PC-3 (cell line): ENCODE measurements around the gene ABHD2. TPM values are rescaled to one million over a fixed set of nuclear protein-coding genes. Genes with fewer than 3 reads are reported as not detected.
A peak's percentile ranks its signal among the peaks of the same experiment; 100 is the strongest.

Experiments
- ATAC-seq: fragments of 200-7000 bp; cut with Tn5 transposase; 2 replicates; pipeline ENCODE4 v1.9.1; 2020; ENCODE audit warnings: mild to moderate bottlenecking, moderate library complexity
- BruUV-seq: library from RNA; stranded (reverse); fragments of 400-500 nt; replicated peaks from 2 replicates; lab custom pipeline; 2021; lab: Mats Ljungman, UMichigan
- CTCF ChIA-PET: fragments of 300-600 bp; sonication (Branson Sonifier 250); formaldehyde crosslinking; loops from one replicate; lab custom pipeline; 2022; ENCODE audit warnings: antibody characterized with exemption; lab: Charles Lee
- POLR2A ChIA-PET: fragments of 300-600 bp; sonication (Branson Sonifier 250); formaldehyde crosslinking; loops from one replicate; lab custom pipeline; 2022; ENCODE audit warnings: antibody characterized with exemption; ENCODE audit not compliant: unreplicated experiment; lab: Charles Lee
- DNase-seq: peaks from one replicate; pipeline ENCODE4 v3.0.0-alpha.2; 2015
- H2AFZ ChIP-seq: fragments of 300-600 bp; sonication (generic); 2 replicates; pipeline ENCODE4 v1.6.0; 2016; ENCODE audit warnings: antibody characterized with exemption, low read length
- H3F3A ChIP-seq: fragments of 300-600 bp; sonication (generic); one replicate; pipeline ENCODE4 v1.6.0; 2017; ENCODE audit warnings: antibody characterized with exemption, low read length, control low read depth, mild to moderate bottlenecking; ENCODE audit not compliant: unreplicated experiment
- H3K27ac ChIP-seq: fragments of 300-600 bp; sonication (generic); 2 replicates; pipeline ENCODE4 v1.5.1; 2016; ENCODE audit warnings: mild to moderate bottlenecking, low read length
- H3K27me3 ChIP-seq: fragments of 300-600 bp; sonication (generic); 2 replicates; pipeline ENCODE4 v1.6.1; 2016; ENCODE audit warnings: low read length, mixed read lengths
- H3K36me3 ChIP-seq: fragments of 300-600 bp; sonication (generic); 2 replicates; pipeline ENCODE4 v1.6.1; 2016; ENCODE audit warnings: low read depth, mixed run types, low read length, mixed read lengths
- H3K4me1 ChIP-seq: fragments of 300-600 bp; sonication (generic); 2 replicates; pipeline ENCODE4 v1.5.1; 2016; ENCODE audit warnings: low read length; ENCODE audit not compliant: insufficient read depth
- H3K4me2 ChIP-seq: fragments of 300-600 bp; sonication (generic); 2 replicates; pipeline ENCODE4 v1.6.0; 2016; ENCODE audit warnings: low read length
- H3K4me3 ChIP-seq: fragments of 300-600 bp; sonication (generic); 2 replicates; pipeline ENCODE4 v1.5.1; 2016; ENCODE audit warnings: mild to moderate bottlenecking, low read length, mixed read lengths
- H3K79me2 ChIP-seq: fragments of 300-600 bp; sonication (generic); 2 replicates; pipeline ENCODE4 v1.6.1; 2017; ENCODE audit warnings: low read length, mixed read lengths
- H3K9ac ChIP-seq: fragments of 300-600 bp; sonication (generic); 2 replicates; pipeline ENCODE4 v1.6.0; 2016; ENCODE audit warnings: mild to moderate bottlenecking, low read length
- H3K9me2 ChIP-seq: fragments of 300-600 bp; sonication (generic); replicated peaks from 2 replicates; pipeline ENCODE4 v1.6.1; 2016; ENCODE audit warnings: mixed run types, low read length, mixed read lengths
- H3K9me3 ChIP-seq: fragments of 300-600 bp; sonication (generic); 2 replicates; pipeline ENCODE4 v1.6.1; 2016; ENCODE audit warnings: low read length, mixed read lengths
- H4K20me1 ChIP-seq: fragments of 300-600 bp; sonication (generic); 2 replicates; pipeline ENCODE4 v1.6.1; 2016; ENCODE audit warnings: low read length, mixed read lengths
- CTCF ChIP-seq: fragments of 300-600 bp; sonication (generic); conservative IDR thresholded peaks from 2 replicates; pipeline ENCODE4 v1.5.1; 2017; ENCODE audit warnings: antibody characterized with exemption, low read depth, mild to moderate bottlenecking, low read length
- EZH2 ChIP-seq: fragments of 300-600 bp; sonication (generic); IDR thresholded peaks from one replicate; pipeline ENCODE4 v1.6.1; 2017; ENCODE audit warnings: antibody characterized with exemption, mild to moderate bottlenecking, low read length; ENCODE audit not compliant: unreplicated experiment
- EZH2phosphoT487 ChIP-seq: fragments of 300-600 bp; sonication (generic); IDR thresholded peaks from 2 replicates; pipeline ENCODE4 v1.6.1; 2018; ENCODE audit warnings: mild to moderate bottlenecking, antibody characterized with exemption, low read length, borderline replicate concordance
- intact Hi-C: fragments of 100-400 bp; cut with micrococcal nuclease; formaldehyde crosslinking; loops from 2 replicates; pipeline ENCODE4 v1.9.0; 2023
- total RNA-seq: library from RNA; depleted of rRNA; stranded (reverse); fragments of >200 nt; gene quantifications from 2 replicates; pipeline ENCODE4 v1.2.3, GENCODE V29; 2014

ABHD2 gene
- total RNA-seq, 1 experiment from 2014 or later: 34.0 TPM

DNA sequence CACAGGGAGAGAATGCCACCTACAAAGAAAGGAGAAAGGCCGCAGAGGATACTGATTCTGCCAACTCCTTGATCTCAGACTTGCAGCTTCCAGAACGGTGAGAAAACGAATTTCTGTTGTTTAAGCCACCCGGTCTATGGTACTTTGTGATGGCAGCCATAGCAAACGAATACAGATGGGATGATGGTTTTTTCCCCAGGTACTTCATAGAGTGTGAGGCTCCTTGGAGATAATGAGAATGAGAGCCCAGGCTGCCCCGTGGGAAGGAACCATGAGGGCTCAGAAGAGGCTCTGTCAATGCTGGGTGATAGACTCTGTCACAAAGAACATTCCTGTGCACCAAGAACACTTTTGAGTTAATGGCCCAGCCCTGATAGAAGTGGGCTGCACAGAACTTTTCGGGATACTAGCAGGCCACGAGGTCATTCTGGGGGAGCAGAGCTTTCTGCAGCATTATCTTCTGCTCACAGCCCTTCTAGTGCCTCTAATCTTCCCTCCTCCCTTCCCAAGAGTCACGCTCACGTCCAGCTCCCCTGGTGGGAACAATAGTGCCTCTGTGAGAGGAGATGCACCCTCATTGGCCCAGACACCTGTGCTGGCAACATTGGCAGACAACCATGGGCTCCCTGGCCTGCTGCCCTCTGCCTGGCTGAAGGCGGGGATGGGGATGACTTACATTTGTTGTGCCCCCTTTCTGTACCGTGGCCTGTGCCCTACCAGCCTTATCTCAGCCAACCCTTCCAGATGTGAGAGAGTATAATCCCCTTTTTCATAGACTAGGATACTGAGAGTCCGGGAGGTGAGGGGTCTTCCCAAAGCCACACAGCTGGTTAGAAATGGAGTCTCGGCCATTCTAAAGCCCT, 138.3 kb downstream of the ABHD2 start:
- CTCF ChIA-PET: no interaction called here
- intact Hi-C loops: no loop called here

GRCh38 chr15:89227425-89227824, 139.2 kb downstream of the ABHD2 start:
- DNase-seq (no peak), ATAC-seq (no peak)
- no peaks in the 10 kb centered on the region for H3F3A ChIP-seq
- no peak overlapping the region for H3K27ac ChIP-seq
- no peaks in the 10 kb centered on the region for H3K27me3 ChIP-seq
- H2AFZ ChIP-seq: no peak overlapping the region
- TF ChIP-seq EZH2phosphoT487 (no peak), CTCF (no peak), EZH2 (no peak)
- H3K4me1 ChIP-seq: peaks cover 13% of the 10 kb centered on the region
- no peak overlapping the region for H3K4me2 ChIP-seq
- no peaks in the 10 kb centered on the region for H4K20me1 ChIP-seq
- BruUV-seq: no TSS peak
- H3K79me2 ChIP-seq: no peaks in the 10 kb centered on the region
- H3K9me2 ChIP-seq: no peaks in the 10 kb centered on the region
- CTCF ChIA-PET: no interaction called here
- H3K9ac ChIP-seq: no peak overlapping the region
- no peak overlapping the region for H3K4me3 ChIP-seq
- intact Hi-C loops: no loop called here
- H3K9me3 ChIP-seq: no peaks in the 10 kb centered on the region
- no peaks in the 10 kb centered on the region for H3K36me3 ChIP-seq
- POLR2A ChIA-PET: no interaction called here

More for the DNA sequence above, 138.3 kb downstream of the ABHD2 start:
- POLR2A ChIA-PET: no interaction called here
- Histone ChIP-seq H3K4me2 (no peak overlapping the region), H3K9me2 (no peaks in the 10 kb centered on the region), H3K4me3 (no peak overlapping the region), H3K27me3 (no peaks in the 10 kb centered on the region), H2AFZ (no peak overlapping the region), H3K4me1 (peaks cover 13% of the 10 kb centered on the region), H3K36me3 (no peaks in the 10 kb centered on the region), H3K9me3 (no peaks in the 10 kb centered on the region), H3K27ac (no peak overlapping the region), H3K9ac (no peak overlapping the region), H3K79me2 (no peaks in the 10 kb centered on the region), H4K20me1 (no peaks in the 10 kb centered on the region), H3F3A (no peaks in the 10 kb centered on the region)
- DNase-seq (no peak), ATAC-seq (no peak)
- TF ChIP-seq CTCF: no peak
- no peak for TF ChIP-seq EZH2phosphoT487
- TF ChIP-seq EZH2: no peak
- BruUV-seq: no TSS peak

GRCh38 chr15:89230277-89230676, 142.0 kb downstream of the ABHD2 start:
- Histone ChIP-seq H2AFZ (0 out of 2 replicates have a peak overlapping the region, but pooled peaks have one; percentile 9), H3K9me3 (no peaks in the 10 kb centered on the region), H3K27me3 (no peaks in the 10 kb centered on the region), H3K9me2 (no peaks in the 10 kb centered on the region), H3K79me2 (no peaks in the 10 kb centered on the region), H4K20me1 (no peaks in the 10 kb centered on the region), H3K4me2 (peak overlapping the region; percentile 41; the same call in 1 of the 2 replicates), H3K36me3 (no peaks in the 10 kb centered on the region), H3K9ac (peak overlapping the region; percentile 14; the same call in 1 of the 2 replicates), H3K4me3 (no peak overlapping the region), H3K27ac (peak overlapping the region; percentile 53), H3F3A (no peaks in the 10 kb centered on the region), H3K4me1 (peaks cover 13% of the 10 kb centered on the region)
- DNase-seq (no peak), ATAC-seq (peak; percentile 64; the same call in 1 of the 2 replicates)
- intact Hi-C loops: no loop called here
- TF ChIP-seq CTCF (no peak; the same call in 1 of the 2 replicates), EZH2 (no peak), EZH2phosphoT487 (no peak)
- BruUV-seq: no TSS peak
- POLR2A ChIA-PET: no interaction called here
- CTCF ChIA-PET: interaction anchor here (1.0 to 1.2 kb wide), 2 partner anchors 23 to 52 kb away, joined by 3 to 7 read pairs; no protein-coding TSS in a partner anchor
